ENCODE results near the gene MLXIP.

DNA sequence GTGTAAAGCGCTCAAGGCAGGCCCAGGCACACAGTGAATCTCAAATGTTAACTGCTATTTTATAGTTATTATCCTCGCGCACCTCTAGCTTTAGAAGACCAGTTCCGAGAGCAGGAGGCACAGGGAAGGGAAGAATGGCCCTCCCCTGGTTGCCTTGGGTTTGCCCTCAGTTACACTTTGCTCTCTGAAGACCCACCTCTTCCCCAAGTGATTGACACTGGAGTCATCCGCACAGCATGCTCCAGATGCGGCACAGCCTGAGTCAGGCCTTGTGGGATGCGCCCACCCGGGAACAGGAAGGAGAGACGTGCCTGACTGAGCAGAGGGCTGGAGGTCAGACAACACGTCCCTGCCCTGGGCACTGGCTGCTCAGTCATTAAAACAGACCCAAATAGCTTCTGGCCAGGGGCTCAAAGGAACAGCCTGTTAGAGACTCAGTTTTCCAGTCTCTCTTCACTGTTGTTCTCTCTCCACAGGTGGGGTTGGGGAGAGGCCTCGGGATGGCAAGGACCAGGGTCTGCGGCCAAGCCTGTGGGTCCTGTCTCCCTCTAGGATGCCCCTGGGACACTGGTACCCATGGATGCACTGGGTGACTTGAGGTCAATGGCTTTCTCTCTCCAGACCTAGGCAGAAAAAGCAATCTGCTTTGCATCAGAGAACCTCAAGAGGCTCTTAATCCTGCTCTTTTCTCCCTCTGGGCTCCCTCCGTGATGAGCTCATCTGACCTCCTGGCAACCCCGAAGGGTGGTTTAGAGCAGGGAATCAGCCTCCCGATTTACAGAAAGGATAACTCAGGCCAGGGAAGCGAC lies 13.6 kb upstream of the MLXIP start:
- TF ChIP-seq CTBP2 (IDR thresholded peaks at IDR 0.05; ENCODE audit: borderline replicate concordance, insufficient read depth, insufficient read length, low read length) (no peak), POLR2AphosphoS5 (IDR thresholded peaks at IDR 0.05; ENCODE audit: low read depth, low read length) (no peak), BCL11A (IDR thresholded peaks at IDR 0.05; ENCODE audit: low read depth in 2 of 2, low read length in 2 of 2) (no peak), SRF (IDR thresholded peaks at IDR 0.05; ENCODE audit: low read depth, low read length) (no peak), MAFK (IDR thresholded peaks at IDR 0.05; ENCODE audit: low read depth, low read length) (no peak)
- TF ChIP-seq, protein P1, sequence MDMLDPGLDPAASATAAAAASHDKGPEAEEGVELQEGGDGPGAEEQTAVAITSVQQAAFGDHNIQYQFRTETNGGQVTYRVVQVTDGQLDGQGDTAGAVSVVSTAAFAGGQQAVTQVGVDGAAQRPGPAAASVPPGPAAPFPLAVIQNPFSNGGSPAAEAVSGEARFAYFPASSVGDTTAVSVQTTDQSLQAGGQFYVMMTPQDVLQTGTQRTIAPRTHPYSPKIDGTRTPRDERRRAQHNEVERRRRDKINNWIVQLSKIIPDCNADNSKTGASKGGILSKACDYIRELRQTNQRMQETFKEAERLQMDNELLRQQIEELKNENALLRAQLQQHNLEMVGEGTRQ (IDR thresholded peaks at IDR 0.05; ENCODE audit: low read length): no peak
